ENCODE measurements around the gene RASSF1. TPM values are rescaled to one million over a fixed set of nuclear protein-coding genes. Genes with fewer than 3 reads are reported as not detected.

Gene RASSF1
- polyA plus RNA-seq, 1 donor from 2014 or later = 51.4 TPM

- H3K4me2 ChIP-seq (ENCODE audit: low read length) = no peak overlapping the region
- no peaks in the 10 kb centered on the region for H3K79me2 ChIP-seq (replicated peaks; ENCODE audit: insufficient read depth, low read length)
- H2AFZ ChIP-seq (ENCODE audit: low read depth, low read length) = no peak overlapping the region
- no peaks in the 10 kb centered on the region for H3K9me2 ChIP-seq (ENCODE audit: insufficient read depth, low read length)
- no peak for TF ChIP-seq EZH2 (IDR thresholded peaks at IDR 0.05; ENCODE audit: borderline replicate concordance, insufficient read depth, low read length, poor library complexity, severe bottlenecking)
- no peak for TF ChIP-seq REST (IDR thresholded peaks at IDR 0.05; ENCODE audit: borderline replicate concordance)
- no peak for TF ChIP-seq SMC3 (conservative IDR thresholded peaks at IDR 0.05; ENCODE audit: poor library complexity)
- TF ChIP-seq EP300 (conservative IDR thresholded peaks at IDR 0.05; ENCODE audit: poor library complexity, severe bottlenecking) = no peak
- no peak for TF ChIP-seq TAF1 (IDR thresholded peaks at IDR 0.05; ENCODE audit: low read depth)
- no peak for TF ChIP-seq CTCF (IDR thresholded peaks at IDR 0.05; ENCODE audit: poor library complexity, severe bottlenecking)
- TF ChIP-seq RAD21 (conservative IDR thresholded peaks at IDR 0.05) = no peak
- no peak for TF ChIP-seq POLR2AphosphoS5 (IDR thresholded peaks at IDR 0.05)
- TF ChIP-seq MXI1 (conservative IDR thresholded peaks at IDR 0.05; ENCODE audit: poor library complexity, severe bottlenecking) = no peak
- H4K20me1 ChIP-seq (ENCODE audit: insufficient read depth) = no peaks in the 10 kb centered on the region
- H3K4me3 ChIP-seq (ENCODE audit: low read length) = no peak overlapping the region
- no peaks in the 10 kb centered on the region for H3K36me3 ChIP-seq (ENCODE audit: insufficient read depth, low read length)
- H3K9ac ChIP-seq (ENCODE audit: low read length) = no peak overlapping the region
- H3F3A ChIP-seq (ENCODE audit: insufficient read depth, low read length, poor library complexity, severe bottlenecking) = no peaks in the 10 kb centered on the region
- no peaks in the 10 kb centered on the region for H3K9me3 ChIP-seq (ENCODE audit: low read length)
- no peak overlapping the region for H3K27ac ChIP-seq (ENCODE audit: low read length)
- H3K27me3 ChIP-seq (ENCODE audit: insufficient read depth, low read depth, low read length) = no peaks in the 10 kb centered on the region
These were observed 34.0 kb upstream of the RASSF1 start for GRCh38 chr3:50374363-50375257.

GRCh38 chr3:50373146-50374051 lies 32.8 kb upstream of the RASSF1 start:
- no peaks in the 10 kb centered on the region for H3K9me2 ChIP-seq (ENCODE audit: insufficient read depth, low read length)
- H4K20me1 ChIP-seq (ENCODE audit: insufficient read depth) = no peaks in the 10 kb centered on the region
- no peaks in the 10 kb centered on the region for H3K36me3 ChIP-seq (ENCODE audit: insufficient read depth, low read length)
- TF ChIP-seq POLR2AphosphoS5 (IDR thresholded peaks at IDR 0.05) (no peak), EZH2 (IDR thresholded peaks at IDR 0.05; ENCODE audit: borderline replicate concordance, insufficient read depth, low read length, poor library complexity, severe bottlenecking) (no peak), MXI1 (conservative IDR thresholded peaks at IDR 0.05; ENCODE audit: poor library complexity, severe bottlenecking) (no peak), CTCF (IDR thresholded peaks at IDR 0.05; ENCODE audit: poor library complexity, severe bottlenecking) (no peak), SMC3 (conservative IDR thresholded peaks at IDR 0.05; ENCODE audit: poor library complexity) (no peak), TAF1 (IDR thresholded peaks at IDR 0.05; ENCODE audit: low read depth) (no peak), EP300 (conservative IDR thresholded peaks at IDR 0.05; ENCODE audit: poor library complexity, severe bottlenecking) (no peak), RAD21 (conservative IDR thresholded peaks at IDR 0.05) (no peak)
- H3K27ac ChIP-seq (ENCODE audit: low read length) = no peak overlapping the region
- no peaks in the 10 kb centered on the region for H3F3A ChIP-seq (ENCODE audit: insufficient read depth, low read length, poor library complexity, severe bottlenecking)
- H2AFZ ChIP-seq (ENCODE audit: low read depth, low read length) = no peak overlapping the region
- H3K9ac ChIP-seq (ENCODE audit: low read length) = no peak overlapping the region
- H3K79me2 ChIP-seq (replicated peaks; ENCODE audit: insufficient read depth, low read length) = no peaks in the 10 kb centered on the region
- H3K4me2 ChIP-seq (ENCODE audit: low read length) = no peak overlapping the region
- no peak overlapping the region for H3K4me3 ChIP-seq (ENCODE audit: low read length)
- H3K27me3 ChIP-seq (ENCODE audit: insufficient read depth, low read depth, low read length) = no peaks in the 10 kb centered on the region
- H3K9me3 ChIP-seq (ENCODE audit: low read length) = no peaks in the 10 kb centered on the region
